ENCODE data around the gene RSPH9.

Gene RSPH9

DNA sequence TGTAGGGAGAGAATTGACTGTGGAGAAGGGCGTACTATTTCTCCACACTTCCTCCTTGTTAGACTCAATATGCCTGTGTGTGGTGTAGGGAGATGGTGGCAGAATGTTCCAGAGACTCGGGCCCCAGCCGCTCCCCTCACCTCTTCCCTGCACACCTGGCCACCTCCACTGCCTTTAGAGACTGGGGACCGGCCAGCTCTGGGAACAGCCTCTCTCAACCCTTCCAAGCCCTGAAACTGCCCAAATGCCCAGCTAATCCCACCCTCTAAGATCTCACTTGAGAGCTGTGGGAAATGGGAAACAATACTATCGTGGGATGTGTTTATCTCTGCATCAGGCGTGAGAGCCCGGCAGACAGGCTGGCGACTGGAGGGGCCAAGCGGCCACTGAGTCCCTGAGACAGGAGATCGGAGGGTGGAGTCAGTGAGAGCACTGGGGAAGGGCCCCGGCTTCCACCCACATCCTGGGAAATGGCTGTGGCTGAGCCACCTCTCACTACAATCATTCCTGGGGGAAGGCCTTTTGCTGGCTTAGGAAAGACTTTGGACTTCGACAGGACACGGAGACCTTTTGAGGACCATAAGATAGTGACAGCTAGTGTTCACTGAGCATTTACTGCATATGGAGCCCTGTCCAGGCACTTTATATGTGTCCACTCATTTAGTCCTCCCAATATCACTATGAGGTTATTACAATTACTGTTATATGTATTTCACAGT, 73.7 kb downstream of the RSPH9 start:
- DNase-seq (ENCODE audit: low spot score), result no peak
- TF ChIP-seq, protein P1, sequence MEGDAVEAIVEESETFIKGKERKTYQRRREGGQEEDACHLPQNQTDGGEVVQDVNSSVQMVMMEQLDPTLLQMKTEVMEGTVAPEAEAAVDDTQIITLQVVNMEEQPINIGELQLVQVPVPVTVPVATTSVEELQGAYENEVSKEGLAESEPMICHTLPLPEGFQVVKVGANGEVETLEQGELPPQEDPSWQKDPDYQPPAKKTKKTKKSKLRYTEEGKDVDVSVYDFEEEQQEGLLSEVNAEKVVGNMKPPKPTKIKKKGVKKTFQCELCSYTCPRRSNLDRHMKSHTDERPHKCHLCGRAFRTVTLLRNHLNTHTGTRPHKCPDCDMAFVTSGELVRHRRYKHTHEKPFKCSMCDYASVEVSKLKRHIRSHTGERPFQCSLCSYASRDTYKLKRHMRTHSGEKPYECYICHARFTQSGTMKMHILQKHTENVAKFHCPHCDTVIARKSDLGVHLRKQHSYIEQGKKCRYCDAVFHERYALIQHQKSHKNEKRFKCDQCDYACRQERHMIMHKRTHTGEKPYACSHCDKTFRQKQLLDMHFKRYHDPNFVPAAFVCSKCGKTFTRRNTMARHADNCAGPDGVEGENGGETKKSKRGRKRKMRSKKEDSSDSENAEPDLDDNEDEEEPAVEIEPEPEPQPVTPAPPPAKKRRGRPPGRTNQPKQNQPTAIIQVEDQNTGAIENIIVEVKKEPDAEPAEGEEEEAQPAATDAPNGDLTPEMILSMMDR (IDR thresholded peaks at IDR 0.05; ENCODE audit: extremely low read depth, missing control alignments), result no peak

DNA sequence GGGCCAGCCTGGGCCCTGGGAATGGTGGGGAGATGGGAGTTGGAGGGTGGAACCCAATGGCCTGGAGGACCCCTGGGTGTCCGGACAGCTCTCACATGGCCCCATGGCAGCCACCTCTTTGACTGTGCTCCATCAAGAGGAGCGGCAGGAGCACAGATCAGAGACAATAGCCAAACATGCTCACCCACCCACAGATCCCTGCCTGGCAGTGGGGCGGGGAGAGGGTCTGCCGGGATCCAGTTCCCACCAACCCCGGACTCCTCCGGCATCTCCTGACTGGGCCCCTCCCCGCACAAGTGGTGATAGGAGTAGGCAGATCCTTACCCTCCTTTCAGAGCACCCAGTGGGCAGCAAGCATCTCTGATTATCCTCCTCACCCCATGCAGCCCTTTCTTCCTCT, 74.7 kb downstream of the RSPH9 start:
- TF ChIP-seq, protein P1 (IDR thresholded peaks at IDR 0.05; ENCODE audit: extremely low read depth, missing control alignments), result no peak
- no peak for DNase-seq (ENCODE audit: low spot score)

DNA sequence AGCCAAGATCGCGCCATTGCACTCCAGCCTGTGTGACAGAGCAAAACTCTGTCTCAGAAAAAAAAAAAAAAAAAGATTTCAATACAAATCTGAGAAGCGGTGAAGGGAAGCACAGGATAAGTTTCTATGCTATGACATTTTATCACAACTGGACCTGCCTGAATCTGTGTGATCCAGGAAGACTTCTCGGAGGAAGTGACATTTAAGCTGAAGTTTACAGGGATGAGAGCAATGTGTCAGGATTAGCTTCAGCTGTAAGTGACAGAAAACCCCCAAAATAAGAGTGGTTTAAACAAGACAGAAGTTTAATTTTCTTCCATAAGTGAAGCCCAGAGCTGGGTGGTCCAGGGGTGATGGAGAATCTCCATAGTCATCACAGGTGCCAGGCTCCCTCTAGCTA, 76.2 kb downstream of the RSPH9 start:
- TF ChIP-seq, protein P1 (IDR thresholded peaks at IDR 0.05; ENCODE audit: extremely low read depth, missing control alignments), result no peak
- DNase-seq (ENCODE audit: low spot score), result no peak

Data from GM20000 (cell line).